Vagina (tissue), 2 donors: Measurements from ENCODE around the gene MIF.

ENCODE experiments used
- CTCF ChIP-seq, 3 experiments: fragments of 450-650 bp in 2 of 3; fragments of 200-600 bp in 1 of 3; sonication (generic) in 1 of 3; IDR thresholded peaks; one replicate each; pipeline ENCODE4 v1.5.1; 2017 to 2019; ENCODE audit warnings: antibody characterized with exemption in 3 of 3, mild to moderate bottlenecking in 2 of 3, moderate library complexity in 2 of 3
- POLR2AphosphoS5 ChIP-seq, 2 donors: sonication (generic); formaldehyde crosslinking; IDR thresholded peaks; one replicate each; pipeline ENCODE4 v1.9.0; 2017; ENCODE audit warnings: antibody characterized with exemption in 2 of 2, mild to moderate bottlenecking in 2 of 2, low read depth in 1 of 2; ENCODE audit not compliant: insufficient read depth in 1 of 2

GRCh38 chr22:23878219-23878618, 16.0 kb upstream of the MIF start:
- TF ChIP-seq POLR2AphosphoS5 (IDR thresholded peaks at IDR 0.05; ENCODE audit: insufficient read depth in 1 of 2, low read depth in 1 of 2) (no peak), CTCF (IDR thresholded peaks at IDR 0.05) (no peak)
